ENCODE data around the gene DMPK. TPM values are rescaled to one million over a fixed set of nuclear protein-coding genes. Genes with fewer than 3 reads are reported as not detected.

The DMPK gene
- total and polyA plus RNA-seq, 8 donors: 27.0 to 293 (median 39.5) TPM

DNA sequence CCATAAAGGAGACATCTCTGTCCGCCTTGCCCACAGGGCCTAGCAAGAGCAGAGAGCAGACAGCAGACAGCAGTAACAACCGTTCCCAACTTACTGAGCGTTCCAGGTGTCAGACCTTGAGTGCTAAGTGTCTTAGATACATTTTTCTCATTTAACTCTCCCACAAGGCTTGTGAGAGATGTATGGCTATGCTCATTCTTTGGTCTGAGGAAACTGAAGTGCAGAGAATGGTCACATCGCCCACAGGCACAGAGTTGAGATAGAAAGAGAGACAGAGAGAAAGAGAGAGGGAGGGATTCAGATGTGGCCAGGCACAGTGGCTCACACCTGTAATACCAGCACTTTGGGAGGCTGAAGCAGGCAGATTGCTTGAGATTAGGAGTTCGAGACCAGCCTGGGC, 34.8 kb downstream of the DMPK start:
- Histone ChIP-seq H3K4me1 (no peaks in the 10 kb centered on the region), H3K4me3 (no peak overlapping the region), H3K36me3 (no peaks in the 10 kb centered on the region), H3K9me3 (no peaks in the 10 kb centered on the region), H3K27ac (no peak overlapping the region), H3K27me3 (no peaks in the 10 kb centered on the region)
- FAIRE-seq (no peak), ATAC-seq (no peak), DNase-seq (no peak)
- TF ChIP-seq, protein P1, sequence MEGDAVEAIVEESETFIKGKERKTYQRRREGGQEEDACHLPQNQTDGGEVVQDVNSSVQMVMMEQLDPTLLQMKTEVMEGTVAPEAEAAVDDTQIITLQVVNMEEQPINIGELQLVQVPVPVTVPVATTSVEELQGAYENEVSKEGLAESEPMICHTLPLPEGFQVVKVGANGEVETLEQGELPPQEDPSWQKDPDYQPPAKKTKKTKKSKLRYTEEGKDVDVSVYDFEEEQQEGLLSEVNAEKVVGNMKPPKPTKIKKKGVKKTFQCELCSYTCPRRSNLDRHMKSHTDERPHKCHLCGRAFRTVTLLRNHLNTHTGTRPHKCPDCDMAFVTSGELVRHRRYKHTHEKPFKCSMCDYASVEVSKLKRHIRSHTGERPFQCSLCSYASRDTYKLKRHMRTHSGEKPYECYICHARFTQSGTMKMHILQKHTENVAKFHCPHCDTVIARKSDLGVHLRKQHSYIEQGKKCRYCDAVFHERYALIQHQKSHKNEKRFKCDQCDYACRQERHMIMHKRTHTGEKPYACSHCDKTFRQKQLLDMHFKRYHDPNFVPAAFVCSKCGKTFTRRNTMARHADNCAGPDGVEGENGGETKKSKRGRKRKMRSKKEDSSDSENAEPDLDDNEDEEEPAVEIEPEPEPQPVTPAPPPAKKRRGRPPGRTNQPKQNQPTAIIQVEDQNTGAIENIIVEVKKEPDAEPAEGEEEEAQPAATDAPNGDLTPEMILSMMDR (IDR thresholded peaks at IDR 0.05): no peak
- WGBS, 2 donors: 70 to 71% methylated on average over 5 of the region's 5 CpGs
- intact Hi-C loops (cut with DNase I): no loop called here

DNA sequence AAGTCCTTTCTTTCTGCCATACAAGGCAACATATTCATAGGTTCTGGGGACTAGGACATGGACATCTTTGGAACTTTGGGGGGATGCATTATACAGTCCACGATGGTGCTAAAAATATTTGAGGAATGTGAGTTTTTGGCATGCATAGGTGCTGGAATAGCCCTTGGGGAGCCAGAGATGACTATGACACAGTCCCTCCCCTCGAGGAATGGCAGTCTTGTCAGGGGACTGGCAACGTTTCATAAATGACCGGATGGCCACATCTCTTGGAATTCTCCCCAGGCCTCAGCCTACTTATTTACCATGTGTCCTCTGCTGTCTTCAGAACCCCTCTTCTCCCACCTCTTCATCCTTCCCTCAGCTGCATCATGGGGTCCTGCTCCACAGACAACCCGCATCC, 35.4 kb downstream of the DMPK start:
- WGBS, 2 donors: 65 to 75% methylated on average over 5 of the region's 5 CpGs
- FAIRE-seq: no peak
- TF ChIP-seq, protein P1 (IDR thresholded peaks at IDR 0.05): no peak
- no peaks in the 10 kb centered on the region for H3K9me3 ChIP-seq
- no peak overlapping the region for H3K4me3 ChIP-seq
- no peak overlapping the region for H3K27ac ChIP-seq
- H3K36me3 ChIP-seq: no peaks in the 10 kb centered on the region
- ATAC-seq: no peak
- intact Hi-C loops (cut with DNase I): no loop called here
- no peak for DNase-seq
- no peaks in the 10 kb centered on the region for H3K27me3 ChIP-seq
- no peaks in the 10 kb centered on the region for H3K4me1 ChIP-seq

DNA sequence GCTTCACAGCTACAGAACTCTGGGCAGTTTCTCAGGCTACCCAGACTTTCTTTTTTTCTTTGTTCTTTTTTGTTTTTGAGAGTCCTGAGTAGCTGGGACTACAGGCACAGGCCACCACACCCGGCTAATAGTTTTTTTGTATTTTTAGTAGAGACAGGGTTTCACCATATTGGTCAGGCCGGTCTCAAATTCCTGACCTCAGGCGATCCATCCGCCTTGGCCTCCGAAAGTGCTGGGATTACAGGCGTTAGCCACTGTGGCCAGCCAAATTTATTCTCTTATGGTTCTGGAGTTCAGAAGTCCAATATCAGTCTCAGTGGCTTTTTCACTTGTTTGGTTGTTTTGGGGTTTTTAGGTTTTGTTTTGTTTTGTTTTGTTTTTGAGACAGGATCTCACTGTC, 36.7 kb downstream of the DMPK start:
- intact Hi-C loops (cut with DNase I): no loop called here
- WGBS, 2 donors: 87 to 95% methylated on average over 6 of the region's 6 CpGs
- no peaks in the 10 kb centered on the region for H3K27me3 ChIP-seq
- H3K9me3 ChIP-seq: no peaks in the 10 kb centered on the region
- DNase-seq: no peak
- FAIRE-seq: no peak
- TF ChIP-seq, protein P1 (IDR thresholded peaks at IDR 0.05): no peak
- no peak overlapping the region for H3K27ac ChIP-seq
- no peaks in the 10 kb centered on the region for H3K36me3 ChIP-seq
- H3K4me1 ChIP-seq: no peaks in the 10 kb centered on the region
- no peak for ATAC-seq
- no peak overlapping the region for H3K4me3 ChIP-seq

DNA sequence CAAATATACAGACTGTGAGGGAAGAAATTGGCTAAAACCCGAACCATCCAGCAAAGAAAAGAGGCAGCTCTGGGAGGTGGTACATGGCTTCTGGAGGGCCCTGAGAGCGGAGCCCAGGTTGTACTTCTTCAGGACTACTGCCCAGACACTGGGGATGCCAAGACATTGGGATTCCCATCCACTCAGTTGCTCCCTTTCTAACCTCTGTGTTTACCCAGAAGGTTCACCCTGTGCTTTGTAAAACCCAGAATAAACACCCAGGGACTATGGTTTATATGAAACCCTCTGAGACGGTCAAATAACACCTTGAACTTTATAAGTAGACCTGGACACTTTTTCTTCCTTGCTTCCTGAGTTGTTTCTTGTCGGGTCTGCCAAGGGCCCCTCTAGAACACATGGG, 39.3 kb downstream of the DMPK start:
- ATAC-seq: no peak
- WGBS, 2 donors: 70 to 71% methylated on average over 4 of the region's 4 CpGs
- TF ChIP-seq, protein P1 (IDR thresholded peaks at IDR 0.05): no peak

DNA sequence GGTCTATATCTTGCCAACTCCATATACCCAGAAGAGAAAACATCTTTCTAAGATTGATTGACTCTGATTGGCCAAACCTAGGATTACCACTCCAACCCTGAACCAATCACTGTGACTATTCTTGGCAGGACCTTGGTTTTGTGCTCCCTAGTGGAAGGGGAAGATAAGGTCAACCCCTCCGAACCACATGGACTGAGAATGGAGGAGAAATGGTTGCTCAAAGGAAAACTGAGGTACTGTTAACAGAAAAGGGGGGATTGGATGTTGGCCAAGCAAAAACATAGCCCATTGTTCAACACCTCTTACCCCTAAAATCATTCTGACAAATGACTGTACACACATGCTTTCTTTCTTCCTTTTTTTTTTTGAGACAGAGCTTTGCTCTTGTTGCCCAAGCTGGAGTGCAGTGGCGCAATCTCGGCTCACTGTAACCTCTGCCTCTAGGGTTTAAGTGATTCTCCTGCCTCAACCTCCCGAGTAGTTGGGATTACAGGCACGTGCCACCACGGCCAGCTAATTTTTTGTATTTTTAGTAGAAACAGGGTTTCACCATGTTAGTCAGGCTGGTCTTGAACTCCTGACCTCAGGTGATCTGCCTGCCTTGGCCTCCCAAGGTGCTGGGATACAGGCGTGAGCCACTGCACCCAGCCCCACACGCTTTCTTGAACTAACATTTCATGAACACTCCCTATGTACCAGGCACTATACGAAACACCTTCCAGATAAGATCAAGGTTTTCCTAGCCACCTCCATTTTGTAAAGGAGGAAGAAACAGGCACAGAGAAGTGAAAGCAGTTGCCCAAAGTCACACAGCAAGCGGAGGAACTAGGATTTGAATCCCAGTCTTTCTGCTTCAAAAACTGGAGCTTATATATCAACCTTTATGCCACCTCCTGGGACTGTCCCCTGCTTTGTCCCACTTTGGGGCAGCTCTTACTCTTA, 42.5 kb downstream of the DMPK start:
- H3K4me1 ChIP-seq: no peaks in the 10 kb centered on the region
- ATAC-seq: no peak
- intact Hi-C loops (cut with DNase I): no loop called here
- H3K27me3 ChIP-seq: no peaks in the 10 kb centered on the region
- no peaks in the 10 kb centered on the region for H3K9me3 ChIP-seq
- DNase-seq: no peak
- FAIRE-seq: no peak
- TF ChIP-seq, protein P1 (IDR thresholded peaks at IDR 0.05): no peak
- H3K36me3 ChIP-seq: no peaks in the 10 kb centered on the region
- H3K27ac ChIP-seq: no peak overlapping the region
- H3K4me3 ChIP-seq: no peak overlapping the region
- WGBS, 2 donors: 75 to 87% methylated on average over 10 of the region's 10 CpGs

More for the DNA sequence above, 39.3 kb downstream of the DMPK start:
- Histone ChIP-seq H3K27me3 (no peaks in the 10 kb centered on the region), H3K4me1 (no peaks in the 10 kb centered on the region), H3K9me3 (no peaks in the 10 kb centered on the region), H3K4me3 (no peak overlapping the region), H3K36me3 (no peaks in the 10 kb centered on the region), H3K27ac (no peak overlapping the region)
- DNase-seq (no peak), FAIRE-seq (no peak)
- intact Hi-C loops (cut with DNase I): no loop called here

Data from pancreas (tissue), 10 donors.